ENCODE data around the gene CCDC90B. TPM values are rescaled to one million over a fixed set of nuclear protein-coding genes. Genes with fewer than 3 reads are reported as not detected.

Gene CCDC90B
- total RNA-seq, 4 donors from 2014 or later, result 31.1 to 34.6 (median 33.2) TPM

DNA sequence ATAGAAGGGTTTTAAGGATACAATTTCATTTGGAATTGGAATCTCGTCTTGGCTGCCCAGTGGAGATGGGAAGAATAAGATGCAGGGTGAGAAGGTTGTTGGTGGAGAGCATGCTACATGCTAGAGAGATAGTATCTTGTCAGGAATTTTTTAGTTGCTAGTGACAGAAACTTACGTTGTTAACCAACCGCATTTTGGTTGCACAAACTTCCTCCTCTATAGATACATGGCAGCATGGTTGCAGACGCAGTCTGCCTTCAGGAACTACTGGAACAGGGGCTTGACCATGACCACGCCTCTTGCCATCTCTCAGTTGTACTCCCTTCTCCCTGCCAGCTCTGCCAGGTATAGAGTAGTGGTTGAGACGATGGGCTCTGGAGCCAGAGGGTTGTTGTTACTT is 13.5 kb upstream of the CCDC90B start:
- WGBS, 2 donors (ENCODE audit: low coverage in 1 of 2), result 86 to 88% methylated on average over 4 to 6 of the region's 6 CpGs
- no peak for TF ChIP-seq POLR2A (IDR thresholded peaks at IDR 0.05)
- no peak for TF ChIP-seq EP300 (IDR thresholded peaks at IDR 0.05)
- TF ChIP-seq POLR2AphosphoS5 (IDR thresholded peaks at IDR 0.05), result no peak
- TF ChIP-seq, protein P1, sequence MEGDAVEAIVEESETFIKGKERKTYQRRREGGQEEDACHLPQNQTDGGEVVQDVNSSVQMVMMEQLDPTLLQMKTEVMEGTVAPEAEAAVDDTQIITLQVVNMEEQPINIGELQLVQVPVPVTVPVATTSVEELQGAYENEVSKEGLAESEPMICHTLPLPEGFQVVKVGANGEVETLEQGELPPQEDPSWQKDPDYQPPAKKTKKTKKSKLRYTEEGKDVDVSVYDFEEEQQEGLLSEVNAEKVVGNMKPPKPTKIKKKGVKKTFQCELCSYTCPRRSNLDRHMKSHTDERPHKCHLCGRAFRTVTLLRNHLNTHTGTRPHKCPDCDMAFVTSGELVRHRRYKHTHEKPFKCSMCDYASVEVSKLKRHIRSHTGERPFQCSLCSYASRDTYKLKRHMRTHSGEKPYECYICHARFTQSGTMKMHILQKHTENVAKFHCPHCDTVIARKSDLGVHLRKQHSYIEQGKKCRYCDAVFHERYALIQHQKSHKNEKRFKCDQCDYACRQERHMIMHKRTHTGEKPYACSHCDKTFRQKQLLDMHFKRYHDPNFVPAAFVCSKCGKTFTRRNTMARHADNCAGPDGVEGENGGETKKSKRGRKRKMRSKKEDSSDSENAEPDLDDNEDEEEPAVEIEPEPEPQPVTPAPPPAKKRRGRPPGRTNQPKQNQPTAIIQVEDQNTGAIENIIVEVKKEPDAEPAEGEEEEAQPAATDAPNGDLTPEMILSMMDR (IDR thresholded peaks at IDR 0.05), result no peak
- H3K9me3 ChIP-seq, result no peaks in the 10 kb centered on the region
- H3K36me3 ChIP-seq, result no peaks in the 10 kb centered on the region
- no peak overlapping the region for H3K27ac ChIP-seq
- H3K4me1 ChIP-seq, result no peaks in the 10 kb centered on the region
- no peaks in the 10 kb centered on the region for H3K27me3 ChIP-seq
- no peak overlapping the region for H3K4me3 ChIP-seq
- no peak for ATAC-seq

DNA sequence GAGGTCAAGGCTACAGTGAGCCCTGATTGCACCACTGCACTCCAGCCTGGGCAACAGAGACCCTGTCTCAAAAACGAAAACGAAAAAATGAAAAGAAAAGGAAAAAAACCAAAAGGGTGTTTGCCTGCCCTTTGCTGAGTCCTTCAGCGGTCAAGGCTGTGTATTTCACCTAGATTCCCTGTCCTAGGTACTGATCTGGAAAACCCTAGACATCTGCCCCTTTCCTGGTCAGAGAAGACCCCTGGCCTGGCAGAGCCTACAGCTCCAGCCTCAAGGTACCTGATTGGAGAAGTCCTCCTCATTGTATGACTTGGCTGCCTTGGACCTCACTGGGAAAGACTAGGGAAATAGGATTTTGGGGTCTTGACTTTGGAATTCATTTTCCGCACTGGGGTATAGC is 8.0 kb upstream of the CCDC90B start:
- no peaks in the 10 kb centered on the region for H3K36me3 ChIP-seq
- ATAC-seq, result no peak
- H3K27me3 ChIP-seq, result no peaks in the 10 kb centered on the region
- no peak overlapping the region for H3K27ac ChIP-seq
- no peaks in the 10 kb centered on the region for H3K4me1 ChIP-seq
- TF ChIP-seq POLR2AphosphoS5 (IDR thresholded peaks at IDR 0.05) (no peak), EP300 (IDR thresholded peaks at IDR 0.05) (no peak), POLR2A (IDR thresholded peaks at IDR 0.05) (no peak)
- TF ChIP-seq, protein P1 (IDR thresholded peaks at IDR 0.05), result no peak
- no peaks in the 10 kb centered on the region for H3K9me3 ChIP-seq
- H3K4me3 ChIP-seq, result no peak overlapping the region
- WGBS, 2 donors (ENCODE audit: low coverage in 1 of 2), result 86 to 90% methylated on average over 3 to 4 of the region's 4 CpGs

DNA sequence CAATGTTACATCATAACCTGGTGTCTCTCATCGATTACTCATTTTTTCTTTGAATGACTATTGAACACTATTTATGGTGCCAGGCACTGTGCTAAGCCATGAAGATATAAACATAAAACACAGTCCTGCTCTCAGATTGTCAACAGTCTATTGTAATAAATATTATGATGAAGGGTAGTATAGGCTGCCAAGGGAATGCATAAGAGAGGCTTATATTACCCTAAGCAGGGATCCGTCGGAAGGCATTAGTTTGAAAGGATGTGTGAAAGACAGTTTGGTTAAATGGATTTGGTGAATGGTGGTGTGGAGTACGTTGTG is 7.2 kb upstream of the CCDC90B start:
- Histone ChIP-seq H3K27me3 (no peaks in the 10 kb centered on the region), H3K4me1 (no peaks in the 10 kb centered on the region), H3K27ac (no peak overlapping the region), H3K4me3 (no peak overlapping the region), H3K36me3 (no peaks in the 10 kb centered on the region), H3K9me3 (no peaks in the 10 kb centered on the region)
- TF ChIP-seq, protein P1 (IDR thresholded peaks at IDR 0.05), result no peak
- TF ChIP-seq POLR2AphosphoS5 (IDR thresholded peaks at IDR 0.05) (no peak), EP300 (IDR thresholded peaks at IDR 0.05) (no peak), POLR2A (IDR thresholded peaks at IDR 0.05) (no peak)
- no peak for ATAC-seq
- 78 to 81% methylated on average over 3 to 4 of the region's 4 CpGs for WGBS, 2 donors (ENCODE audit: low coverage in 1 of 2)

DNA sequence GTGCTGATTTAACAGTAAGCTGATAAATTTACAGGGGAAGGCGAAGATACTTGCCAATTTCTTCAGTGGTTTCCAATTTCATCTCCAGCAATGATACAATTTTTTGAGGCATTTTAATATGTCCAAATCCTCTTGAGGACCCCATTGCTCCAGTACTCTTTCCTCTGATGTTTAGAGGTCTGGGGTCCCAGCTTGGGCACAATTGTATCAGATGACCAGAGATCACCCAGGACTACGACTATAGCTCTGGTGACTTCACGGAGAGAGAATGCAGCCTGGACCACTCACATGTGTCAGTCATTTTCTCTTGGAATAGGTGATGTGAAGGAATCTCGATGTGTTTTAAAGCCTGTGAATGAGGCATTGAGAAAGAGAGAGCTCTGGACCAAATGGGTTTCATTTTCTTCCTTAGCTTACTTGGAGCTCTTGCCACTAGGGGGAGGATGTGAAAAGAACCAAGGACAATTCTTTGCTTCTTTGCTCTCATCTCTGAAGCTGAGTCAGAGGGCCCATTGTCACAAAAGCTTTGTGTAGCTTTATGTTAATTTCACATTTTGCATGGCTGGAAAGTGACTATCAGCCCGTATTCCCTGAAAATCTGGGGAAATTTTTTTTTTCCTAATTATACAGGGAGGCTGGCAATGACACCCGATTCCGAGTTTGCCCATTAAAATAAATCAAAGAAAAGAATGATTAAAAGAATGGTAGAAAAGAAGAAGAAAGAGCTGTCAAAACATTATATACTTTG is 6.7 kb upstream of the CCDC90B start:
- H3K9me3 ChIP-seq, result no peaks in the 10 kb centered on the region
- no peak overlapping the region for H3K27ac ChIP-seq
- no peak overlapping the region for H3K4me3 ChIP-seq
- WGBS, 2 donors (ENCODE audit: low coverage in 1 of 2), result 43 to 66% methylated on average over 4 to 7 of the region's 7 CpGs
- no peak for TF ChIP-seq EP300 (IDR thresholded peaks at IDR 0.05)
- TF ChIP-seq, protein P1 (IDR thresholded peaks at IDR 0.05), result peak; percentile 31 to 68 (median 60)
- TF ChIP-seq POLR2A (IDR thresholded peaks at IDR 0.05), result no peak
- H3K36me3 ChIP-seq, result no peaks in the 10 kb centered on the region
- H3K4me1 ChIP-seq, result no peaks in the 10 kb centered on the region
- peak; percentile 63 for ATAC-seq
- no peaks in the 10 kb centered on the region for H3K27me3 ChIP-seq

DNA sequence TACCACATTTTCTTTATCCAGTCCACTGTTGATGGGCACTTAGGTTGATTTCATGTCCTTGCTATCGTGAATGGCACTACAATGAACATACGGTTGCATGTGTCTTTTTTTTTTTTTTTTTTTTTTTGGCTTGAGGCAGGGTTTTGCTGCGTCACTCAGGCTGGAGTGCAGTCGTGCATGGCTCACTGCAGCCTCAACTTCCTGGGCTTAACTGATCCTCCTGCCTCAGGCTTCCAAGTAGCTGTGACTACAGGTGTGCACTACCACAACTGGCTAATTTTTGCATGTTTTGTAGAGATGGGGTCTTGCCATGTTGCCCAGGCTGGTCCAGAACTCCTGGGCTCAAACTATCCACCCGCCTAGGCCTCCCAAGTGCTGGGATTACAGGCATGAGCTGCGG is 1.5 kb upstream of the CCDC90B start:
- no peak for TF ChIP-seq POLR2A (IDR thresholded peaks at IDR 0.05)
- TF ChIP-seq, protein P1 (IDR thresholded peaks at IDR 0.05), result no peak
- no peaks in the 10 kb centered on the region for H3K27me3 ChIP-seq
- no peak overlapping the region for H3K4me3 ChIP-seq
- peaks cover 0 to 34% (median 0%) of the 10 kb centered on the region in 3 donors for H3K4me1 ChIP-seq
- no peak for ATAC-seq
- no peaks in the 10 kb centered on the region for H3K36me3 ChIP-seq
- H3K9me3 ChIP-seq, result no peaks in the 10 kb centered on the region
- WGBS, 2 donors (ENCODE audit: low coverage in 1 of 2), result 88 to 99% methylated on average over 2 to 6 of the region's 6 CpGs
- no peak overlapping the region for H3K27ac ChIP-seq
